MCF 10A (cell line): ENCODE measurements around the gene CELF4. TPM values are rescaled to one million over a fixed set of nuclear protein-coding genes. Genes with fewer than 3 reads are reported as not detected.

Experiments
- BruUV-seq: library from RNA; stranded (reverse); fragments of 400-500 nt; replicated peaks from 2 replicates; lab custom pipeline; 2021; lab: Mats Ljungman, UMichigan
- CTCF ChIA-PET: fragments of 300-600 bp; sonication (Branson Sonifier 250); formaldehyde crosslinking; extraction: SDS; loops from one replicate; lab custom pipeline; 2021; ENCODE audit warnings: antibody characterized with exemption, inconsistent platforms; lab: Yijun Ruan, JAX
- POLR2A ChIA-PET: fragments of 300-600, 350-650 bp; sonication (Branson Sonifier 250); formaldehyde crosslinking; extraction: SDS; loops from one replicate; lab custom pipeline; 2020; ENCODE audit warnings: antibody characterized with exemption, inconsistent platforms; lab: Yijun Ruan, JAX
- DNase-seq: peaks from one replicate; pipeline ENCODE4 v3.0.0-alpha.2; 2018; ENCODE audit not compliant: unreplicated experiment
- H3K27ac Mint-ChIP-seq: one replicate; pipeline ENCODE4 v1.8.0; 2022; ENCODE audit warnings: mild to moderate bottlenecking, low read depth, mixed read lengths; ENCODE audit not compliant: unreplicated experiment
- H3K27me3 Mint-ChIP-seq: one replicate; pipeline ENCODE4 v1.8.0; 2022; ENCODE audit warnings: mixed read lengths; ENCODE audit not compliant: insufficient read depth, unreplicated experiment
- H3K36me3 Mint-ChIP-seq: one replicate; pipeline ENCODE4 v1.8.0; 2022; ENCODE audit warnings: mild to moderate bottlenecking, moderate library complexity, mixed read lengths; ENCODE audit not compliant: insufficient read depth, unreplicated experiment
- H3K4me1 Mint-ChIP-seq: one replicate; pipeline ENCODE4 v1.8.0; 2022; ENCODE audit warnings: mixed read lengths; ENCODE audit not compliant: insufficient read depth, unreplicated experiment
- H3K4me3 Mint-ChIP-seq: one replicate; pipeline ENCODE4 v1.8.0; 2022; ENCODE audit warnings: mild to moderate bottlenecking, moderate library complexity, mixed read lengths; ENCODE audit not compliant: unreplicated experiment
- H3K9me3 Mint-ChIP-seq: one replicate; pipeline ENCODE4 v1.8.0; 2022; ENCODE audit warnings: mixed read lengths; ENCODE audit not compliant: unreplicated experiment
- intact Hi-C: fragments of 100-400 bp; cut with micrococcal nuclease; formaldehyde crosslinking; loops from 2 replicates; pipeline ENCODE4 v1.14.1; 2022
- total RNA-seq: library from RNA; stranded (reverse); gene quantifications from 2 replicates; pipeline ENCODE4 v1.2.3, GENCODE V29; 2022
- TF ChIP-seq, protein P1 (sequence below): fragments of 200-600 bp; IDR thresholded peaks from one replicate; pipeline ENCODE4 v1.8.0; 2022; ENCODE audit warnings: antibody characterized with exemption, mild to moderate bottlenecking; ENCODE audit not compliant: unreplicated experiment

Gene CELF4
- total RNA-seq, 1 experiment from 2014 or later = not detected

DNA sequence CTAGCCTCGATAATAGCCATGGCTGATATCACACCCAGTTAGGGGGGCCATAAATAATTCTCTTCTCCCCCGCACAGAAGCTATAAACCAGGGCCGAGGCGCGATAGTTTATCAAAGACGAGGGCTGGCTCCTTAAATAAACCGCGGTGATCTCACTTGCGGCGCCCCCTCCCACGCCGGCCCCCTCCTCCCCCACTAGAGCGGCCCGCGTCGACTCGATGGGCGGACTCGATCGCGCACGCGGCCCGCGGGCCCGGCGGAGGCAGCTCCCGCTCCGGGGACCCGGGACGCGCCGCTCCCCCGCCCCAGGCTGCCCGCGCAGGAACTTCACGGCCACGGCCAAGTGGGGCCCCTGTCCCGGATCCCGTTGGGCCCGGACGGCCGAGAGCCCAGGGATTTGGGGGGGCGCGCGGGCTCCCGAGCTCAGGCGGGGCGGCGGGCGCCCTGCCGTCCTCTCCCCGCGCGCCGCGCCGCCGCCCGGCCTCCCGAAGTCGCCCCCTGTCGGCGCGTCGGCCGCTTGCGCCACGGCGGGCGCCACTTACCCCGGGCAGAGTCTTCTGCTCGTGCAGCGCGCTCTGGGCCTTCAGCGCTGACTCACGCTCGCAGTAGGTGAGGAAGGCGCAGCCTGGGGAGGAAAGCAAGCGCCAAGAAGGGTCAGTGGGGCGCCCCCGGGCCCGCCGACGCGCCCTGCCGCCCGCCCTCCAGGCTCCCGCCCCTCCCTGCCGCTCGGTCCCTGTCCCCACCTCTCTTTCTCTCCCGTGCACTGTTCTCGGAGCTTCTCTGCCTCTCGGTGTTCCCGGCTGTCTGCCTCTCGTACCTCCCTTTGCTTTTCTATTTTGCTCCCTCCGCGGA is 80.4 kb downstream of the CELF4 start:
- Mint-ChIP-seq H3K27ac (no peak overlapping the region), H3K9me3 (peaks cover 7% of the 10 kb centered on the region), H3K27me3 (peaks cover 27% of the 10 kb centered on the region), H3K36me3 (no peaks in the 10 kb centered on the region), H3K4me1 (no peaks in the 10 kb centered on the region), H3K4me3 (no peak overlapping the region)
- no peak for DNase-seq
- CTCF ChIA-PET = interaction anchor here (0.6 kb wide), 1 partner anchor 111 kb away, joined by 3 read pairs; no protein-coding TSS in a partner anchor
- POLR2A ChIA-PET = no interaction called here
- intact Hi-C loops = no loop called here
- TF ChIP-seq, protein P1, sequence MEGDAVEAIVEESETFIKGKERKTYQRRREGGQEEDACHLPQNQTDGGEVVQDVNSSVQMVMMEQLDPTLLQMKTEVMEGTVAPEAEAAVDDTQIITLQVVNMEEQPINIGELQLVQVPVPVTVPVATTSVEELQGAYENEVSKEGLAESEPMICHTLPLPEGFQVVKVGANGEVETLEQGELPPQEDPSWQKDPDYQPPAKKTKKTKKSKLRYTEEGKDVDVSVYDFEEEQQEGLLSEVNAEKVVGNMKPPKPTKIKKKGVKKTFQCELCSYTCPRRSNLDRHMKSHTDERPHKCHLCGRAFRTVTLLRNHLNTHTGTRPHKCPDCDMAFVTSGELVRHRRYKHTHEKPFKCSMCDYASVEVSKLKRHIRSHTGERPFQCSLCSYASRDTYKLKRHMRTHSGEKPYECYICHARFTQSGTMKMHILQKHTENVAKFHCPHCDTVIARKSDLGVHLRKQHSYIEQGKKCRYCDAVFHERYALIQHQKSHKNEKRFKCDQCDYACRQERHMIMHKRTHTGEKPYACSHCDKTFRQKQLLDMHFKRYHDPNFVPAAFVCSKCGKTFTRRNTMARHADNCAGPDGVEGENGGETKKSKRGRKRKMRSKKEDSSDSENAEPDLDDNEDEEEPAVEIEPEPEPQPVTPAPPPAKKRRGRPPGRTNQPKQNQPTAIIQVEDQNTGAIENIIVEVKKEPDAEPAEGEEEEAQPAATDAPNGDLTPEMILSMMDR = no peak
- no TSS peak for BruUV-seq

DNA sequence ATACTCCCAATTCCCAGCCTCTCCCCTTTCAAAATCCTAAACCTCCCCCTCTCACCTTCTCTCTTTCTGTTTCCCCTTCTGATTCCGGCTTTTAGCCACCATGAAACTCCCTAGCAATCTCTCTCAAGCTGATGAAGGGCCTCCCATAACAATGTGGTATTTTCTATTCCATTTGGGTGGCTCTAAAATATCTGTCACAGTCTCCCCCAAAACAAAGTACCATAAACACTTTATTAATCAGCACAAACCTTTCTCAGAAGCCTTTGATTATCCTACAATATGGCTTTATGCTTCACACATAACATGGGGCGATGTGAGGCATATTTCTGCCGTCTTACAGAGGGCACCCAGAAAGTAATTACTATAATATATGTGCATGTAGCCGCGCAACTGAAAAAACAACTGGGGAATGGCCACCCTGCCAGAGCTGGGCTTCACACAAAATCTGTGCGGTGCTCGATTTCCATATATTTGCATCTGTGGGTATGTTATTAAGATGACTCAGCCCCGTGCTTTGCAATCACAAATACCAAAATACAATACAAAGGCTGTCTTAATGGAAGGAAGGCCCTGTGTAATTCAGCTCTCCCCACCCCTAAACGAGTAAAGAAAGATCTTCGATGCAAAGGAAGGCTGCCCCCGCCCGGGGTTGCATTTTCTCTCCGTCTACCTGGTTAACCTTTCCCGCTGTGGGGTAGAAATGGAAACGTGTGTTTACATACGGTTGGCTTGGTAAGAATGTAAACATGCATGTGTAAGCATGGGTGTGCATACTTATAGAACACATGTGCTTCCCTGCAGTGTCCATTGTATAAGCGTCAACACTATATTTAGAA is 81.4 kb downstream of the CELF4 start:
- Mint-ChIP-seq H3K36me3 (no peaks in the 10 kb centered on the region), H3K27ac (no peak overlapping the region), H3K9me3 (peaks cover 7% of the 10 kb centered on the region), H3K27me3 (peaks cover 27% of the 10 kb centered on the region), H3K4me3 (no peak overlapping the region), H3K4me1 (no peaks in the 10 kb centered on the region)
- DNase-seq = no peak
- BruUV-seq = no TSS peak
- TF ChIP-seq, protein P1 = no peak
- POLR2A ChIA-PET = interaction anchor here (0.6 kb wide), 1 partner anchor 1421 kb away, joined by 4 read pairs; no protein-coding TSS in a partner anchor
- CTCF ChIA-PET = no interaction called here
- intact Hi-C loops = no loop called here

DNA sequence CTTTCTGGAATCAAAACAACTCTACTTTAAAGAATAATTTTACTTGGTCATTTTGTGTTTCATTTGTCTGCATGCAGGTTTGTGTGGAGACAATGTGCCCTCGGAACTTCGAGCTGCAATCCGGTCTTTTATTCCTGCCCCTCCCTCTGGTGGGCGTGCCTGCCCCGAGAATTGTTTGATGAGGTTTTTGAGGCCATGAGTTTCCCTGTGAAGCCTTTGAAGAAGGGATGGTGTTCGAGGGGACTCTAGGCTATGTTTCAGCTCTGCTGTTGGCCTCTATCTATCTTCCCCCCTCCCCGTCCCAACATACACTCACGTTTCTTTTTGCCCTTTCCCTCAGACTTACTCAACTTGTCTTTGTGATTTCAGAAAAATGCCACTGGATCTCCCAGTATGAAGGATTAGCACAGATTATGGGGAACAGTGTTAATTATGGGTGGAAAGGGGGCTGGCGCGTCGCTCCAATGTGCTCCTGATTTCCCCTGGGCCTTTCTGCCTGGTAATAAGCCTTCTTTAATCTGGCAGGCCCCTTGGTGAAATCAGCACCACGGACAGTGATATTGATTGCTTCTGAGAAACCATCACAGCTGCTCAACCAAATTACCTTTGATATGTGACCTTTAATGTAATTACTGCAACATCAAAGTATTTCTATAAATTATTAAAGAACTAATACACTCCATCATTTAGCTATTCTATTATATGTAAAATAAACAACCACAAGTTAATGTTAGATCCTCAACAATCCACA is 82.2 kb downstream of the CELF4 start:
- peaks cover 29% of the 10 kb centered on the region for H3K27me3 Mint-ChIP-seq
- POLR2A ChIA-PET = no interaction called here

More for the DNA sequence above, 82.2 kb downstream of the CELF4 start:
- BruUV-seq = no TSS peak
- CTCF ChIA-PET = no interaction called here
- Mint-ChIP-seq H3K36me3 (no peaks in the 10 kb centered on the region), H3K4me1 (no peaks in the 10 kb centered on the region), H3K27ac (no peak overlapping the region), H3K9me3 (peaks cover 7% of the 10 kb centered on the region), H3K4me3 (no peak overlapping the region)
- DNase-seq = peak; percentile 69
- TF ChIP-seq, protein P1 = no peak
- intact Hi-C loops = no loop called here
